Smooth muscle cell (in vitro differentiated cells): ENCODE data around the gene SMIM7. TPM values are rescaled to one million over a fixed set of nuclear protein-coding genes. Genes with fewer than 3 reads are reported as not detected.
A peak's percentile ranks its signal among the peaks of the same experiment; 100 is the strongest.

Source experiments
- DNase-seq: peaks from one replicate; lab custom pipeline; 2025; ENCODE audit not compliant: unreplicated experiment; lab: John Stamatoyannopoulos, UW
- H2AFZ ChIP-seq: fragments of 200-600 bp; sonication (generic); 2 replicates; pipeline ENCODE4 v1.6.0; 2016; ENCODE audit warnings: antibody characterized with exemption, low read depth, mild to moderate bottlenecking
- H3F3A ChIP-seq: fragments of 200-600 bp; sonication (generic); 2 replicates; pipeline ENCODE4 v1.6.0; 2017; ENCODE audit warnings: antibody characterized with exemption, low read depth
- H3K27ac ChIP-seq: fragments of 200-600 bp; sonication (generic); 2 replicates; pipeline ENCODE4 v1.5.1; 2016; ENCODE audit warnings: low read depth, mild to moderate bottlenecking
- H3K27me3 ChIP-seq: fragments of 200-600 bp; sonication (generic); 2 replicates; pipeline ENCODE4 v1.6.1; 2016; ENCODE audit warnings: low read depth, mild to moderate bottlenecking
- H3K36me3 ChIP-seq: fragments of 200-600 bp; sonication (generic); 2 replicates; pipeline ENCODE4 v1.5.1; 2016; ENCODE audit warnings: low read depth
- H3K4me1 ChIP-seq: fragments of 200-600 bp; sonication (generic); 2 replicates; pipeline ENCODE4 v1.5.1; 2016; ENCODE audit warnings: low read depth
- H3K4me2 ChIP-seq: fragments of 200-600 bp; sonication (generic); 2 replicates; pipeline ENCODE4 v1.6.0; 2016; ENCODE audit warnings: mild to moderate bottlenecking
- H3K4me3 ChIP-seq: fragments of 200-600 bp; sonication (generic); 2 replicates; pipeline ENCODE4 v1.5.1; 2016; ENCODE audit warnings: mild to moderate bottlenecking
- H3K79me2 ChIP-seq: fragments of 200-600 bp; sonication (generic); 2 replicates; pipeline ENCODE4 v1.6.0; 2016; ENCODE audit warnings: low read depth, mild to moderate bottlenecking
- H3K9ac ChIP-seq: fragments of 200-600 bp; sonication (generic); 2 replicates; pipeline ENCODE4 v1.6.0; 2016; ENCODE audit warnings: low read depth
- H3K9me3 ChIP-seq: fragments of 200-600 bp; sonication (generic); replicated peaks from 2 replicates; pipeline ENCODE4 v1.5.1; 2016; ENCODE audit warnings: low read depth
- H4K20me1 ChIP-seq: fragments of 200-600 bp; sonication (generic); 2 replicates; pipeline ENCODE4 v1.6.0; 2016; ENCODE audit warnings: low read depth
- WGBS: methylation state at CpG from one replicate; pipeline ENCODE4 v1.1.7; 2016; ENCODE audit warnings: low lambda C conversion rate; 5-methylcytosine and 5-hydroxymethylcytosine counted together
- polyA plus RNA-seq: library from polyadenylated mRNA; unstranded; fragments of >200 nt; fragmentation: Nextera tagmentation; extraction: Ambion mirVana; gene quantifications from 2 replicates; pipeline ENCODE4 v1.2.1, GENCODE V29; 2016
- total RNA-seq: library from RNA; depleted of rRNA; stranded (reverse); fragments of >200 nt; gene quantifications from 2 replicates; pipeline ENCODE4 v1.2.3, GENCODE V29; 2014
- TF ChIP-seq, protein P1 (sequence below): fragments of 200-600 bp; sonication (generic); IDR thresholded peaks from 2 replicates; pipeline ENCODE4 v1.5.1; 2017; ENCODE audit warnings: borderline replicate concordance, mild to moderate bottlenecking, antibody characterized with exemption; ENCODE audit not compliant: insufficient read depth, poor library complexity, severe bottlenecking

Gene SMIM7
- total and polyA plus RNA-seq, 2 experiments from 2014 or later: 64.4 to 109 TPM

- no peak overlapping the region for H2AFZ ChIP-seq
- no peak for DNase-seq
- peaks cover 69% of the 10 kb centered on the region for H3K79me2 ChIP-seq
- H3K9me3 ChIP-seq: no peaks in the 10 kb centered on the region
- H3K4me3 ChIP-seq: no peak overlapping the region
- TF ChIP-seq, protein P1, sequence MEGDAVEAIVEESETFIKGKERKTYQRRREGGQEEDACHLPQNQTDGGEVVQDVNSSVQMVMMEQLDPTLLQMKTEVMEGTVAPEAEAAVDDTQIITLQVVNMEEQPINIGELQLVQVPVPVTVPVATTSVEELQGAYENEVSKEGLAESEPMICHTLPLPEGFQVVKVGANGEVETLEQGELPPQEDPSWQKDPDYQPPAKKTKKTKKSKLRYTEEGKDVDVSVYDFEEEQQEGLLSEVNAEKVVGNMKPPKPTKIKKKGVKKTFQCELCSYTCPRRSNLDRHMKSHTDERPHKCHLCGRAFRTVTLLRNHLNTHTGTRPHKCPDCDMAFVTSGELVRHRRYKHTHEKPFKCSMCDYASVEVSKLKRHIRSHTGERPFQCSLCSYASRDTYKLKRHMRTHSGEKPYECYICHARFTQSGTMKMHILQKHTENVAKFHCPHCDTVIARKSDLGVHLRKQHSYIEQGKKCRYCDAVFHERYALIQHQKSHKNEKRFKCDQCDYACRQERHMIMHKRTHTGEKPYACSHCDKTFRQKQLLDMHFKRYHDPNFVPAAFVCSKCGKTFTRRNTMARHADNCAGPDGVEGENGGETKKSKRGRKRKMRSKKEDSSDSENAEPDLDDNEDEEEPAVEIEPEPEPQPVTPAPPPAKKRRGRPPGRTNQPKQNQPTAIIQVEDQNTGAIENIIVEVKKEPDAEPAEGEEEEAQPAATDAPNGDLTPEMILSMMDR: no peak
- no peaks in the 10 kb centered on the region for H3K4me1 ChIP-seq
- no peaks in the 10 kb centered on the region for H3K27me3 ChIP-seq
- no peak overlapping the region for H3K9ac ChIP-seq
- peaks cover 84% of the 10 kb centered on the region for H4K20me1 ChIP-seq
- H3F3A ChIP-seq: no peaks in the 10 kb centered on the region
- no peak overlapping the region for H3K27ac ChIP-seq
- no peaks in the 10 kb centered on the region for H3K36me3 ChIP-seq
- WGBS: 96% methylated on average over 1 of the region's 1 CpG
- no peak overlapping the region for H3K4me2 ChIP-seq
Observed at GRCh38 chr19:16638666-16639065, 21.3 kb downstream of the SMIM7 start.

GRCh38 chr19:16637535-16637934 is 22.4 kb downstream of the SMIM7 start:
- H2AFZ ChIP-seq: no peak overlapping the region
- peaks cover 59% of the 10 kb centered on the region for H3K79me2 ChIP-seq
- DNase-seq: no peak
- no peaks in the 10 kb centered on the region for H3F3A ChIP-seq
- H3K4me1 ChIP-seq: no peaks in the 10 kb centered on the region
- no peaks in the 10 kb centered on the region for H3K36me3 ChIP-seq
- no peaks in the 10 kb centered on the region for H3K27me3 ChIP-seq
- TF ChIP-seq, protein P1: no peak
- peaks cover 85% of the 10 kb centered on the region for H4K20me1 ChIP-seq
- no peak overlapping the region for H3K4me2 ChIP-seq
- H3K9me3 ChIP-seq: no peaks in the 10 kb centered on the region
- no peak overlapping the region for H3K9ac ChIP-seq
- no peak overlapping the region for H3K27ac ChIP-seq
- no peak overlapping the region for H3K4me3 ChIP-seq

- Histone ChIP-seq H3K9me3 (no peaks in the 10 kb centered on the region), H3K4me2 (no peak overlapping the region), H3K4me3 (no peak overlapping the region), H3F3A (peaks cover 3% of the 10 kb centered on the region), H3K27ac (no peak overlapping the region), H3K9ac (no peak overlapping the region), H3K4me1 (peaks cover 2% of the 10 kb centered on the region), H4K20me1 (peaks cover 39% of the 10 kb centered on the region), H2AFZ (no peak overlapping the region), H3K36me3 (peaks cover 5% of the 10 kb centered on the region), H3K79me2 (peaks cover 26% of the 10 kb centered on the region), H3K27me3 (no peaks in the 10 kb centered on the region)
- WGBS: 96% methylated on average over 6 of the region's 6 CpGs
- TF ChIP-seq, protein P1: no peak
- no peak for DNase-seq
Observed at GRCh38 chr19:16631465-16631864, 28.5 kb downstream of the SMIM7 start.

GRCh38 chr19:16628984-16629691 is 30.8 kb downstream of the SMIM7 start:
- H2AFZ ChIP-seq: peak overlapping the region; percentile 67
- no peak for DNase-seq
- H3K4me3 ChIP-seq: peak overlapping the region; percentile 98
- no peaks in the 10 kb centered on the region for H3K27me3 ChIP-seq
- peak overlapping the region; percentile 88 for H3K9ac ChIP-seq
- H3F3A ChIP-seq: peaks cover 3% of the 10 kb centered on the region
- TF ChIP-seq, protein P1: no peak
- WGBS: 19% methylated on average over 23 of the region's 23 CpGs
- peaks cover 8% of the 10 kb centered on the region for H3K4me1 ChIP-seq
- peaks cover 46% of the 10 kb centered on the region for H4K20me1 ChIP-seq
- H3K9me3 ChIP-seq: no peaks in the 10 kb centered on the region
- peaks cover 41% of the 10 kb centered on the region for H3K79me2 ChIP-seq
- peak overlapping the region; percentile 85 for H3K27ac ChIP-seq
- peaks cover 5% of the 10 kb centered on the region for H3K36me3 ChIP-seq
- H3K4me2 ChIP-seq: peak overlapping the region; percentile 86
